PC-3 (cell line): ENCODE data around the gene HFM1.

Experiments used
- EZH2 ChIP-seq: fragments of 300-600 bp; sonication (generic); IDR thresholded peaks from one replicate; pipeline ENCODE4 v1.6.1; 2017; ENCODE audit warnings: antibody characterized with exemption, mild to moderate bottlenecking, low read length; ENCODE audit not compliant: unreplicated experiment
- TF ChIP-seq, protein P1 (sequence below): fragments of 300-600 bp; sonication (generic); conservative IDR thresholded peaks from 2 replicates; pipeline ENCODE4 v1.5.1; 2017; ENCODE audit warnings: antibody characterized with exemption, low read depth, mild to moderate bottlenecking, low read length

DNA sequence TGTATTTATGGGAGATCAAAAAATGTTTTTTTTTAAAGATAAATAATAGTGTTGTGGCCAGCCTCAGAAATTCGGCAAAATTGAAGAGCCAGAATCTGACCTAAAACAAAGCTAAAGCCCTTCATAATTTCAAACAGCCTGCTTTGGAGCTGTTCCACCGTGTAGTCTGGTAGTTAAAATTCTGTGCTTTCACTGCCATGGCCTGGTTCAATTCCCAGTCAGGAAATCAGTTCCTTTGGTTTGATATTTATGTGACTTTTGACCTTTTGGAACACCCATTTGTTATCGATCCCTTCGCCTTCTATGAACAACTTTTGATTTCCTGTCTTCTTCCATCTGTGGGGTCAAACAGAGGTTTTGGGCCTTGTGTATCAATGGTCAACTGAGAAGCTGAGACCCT, 179.8 kb downstream of the HFM1 start:
- TF ChIP-seq, protein P1, sequence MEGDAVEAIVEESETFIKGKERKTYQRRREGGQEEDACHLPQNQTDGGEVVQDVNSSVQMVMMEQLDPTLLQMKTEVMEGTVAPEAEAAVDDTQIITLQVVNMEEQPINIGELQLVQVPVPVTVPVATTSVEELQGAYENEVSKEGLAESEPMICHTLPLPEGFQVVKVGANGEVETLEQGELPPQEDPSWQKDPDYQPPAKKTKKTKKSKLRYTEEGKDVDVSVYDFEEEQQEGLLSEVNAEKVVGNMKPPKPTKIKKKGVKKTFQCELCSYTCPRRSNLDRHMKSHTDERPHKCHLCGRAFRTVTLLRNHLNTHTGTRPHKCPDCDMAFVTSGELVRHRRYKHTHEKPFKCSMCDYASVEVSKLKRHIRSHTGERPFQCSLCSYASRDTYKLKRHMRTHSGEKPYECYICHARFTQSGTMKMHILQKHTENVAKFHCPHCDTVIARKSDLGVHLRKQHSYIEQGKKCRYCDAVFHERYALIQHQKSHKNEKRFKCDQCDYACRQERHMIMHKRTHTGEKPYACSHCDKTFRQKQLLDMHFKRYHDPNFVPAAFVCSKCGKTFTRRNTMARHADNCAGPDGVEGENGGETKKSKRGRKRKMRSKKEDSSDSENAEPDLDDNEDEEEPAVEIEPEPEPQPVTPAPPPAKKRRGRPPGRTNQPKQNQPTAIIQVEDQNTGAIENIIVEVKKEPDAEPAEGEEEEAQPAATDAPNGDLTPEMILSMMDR, result no peak
- TF ChIP-seq EZH2, result no peak
